Hepatocyte (in vitro differentiated cells): ENCODE measurements around the gene PKN1. TPM values are rescaled to one million over a fixed set of nuclear protein-coding genes. Genes with fewer than 3 reads are reported as not detected.
A peak's percentile ranks its signal among the peaks of the same experiment; 100 is the strongest.
"Not testable (repeated sequence)": the region's sequence is repeated elsewhere in the genome, so short reads cannot be mapped to it uniquely, and the experiment has no call there.

Experiments
- DNase-seq: peaks from one replicate; pipeline ENCODE4 v3.0.0-alpha.2; 2016; ENCODE audit warnings: low spot score
- H2AFZ ChIP-seq: fragments of 200-600 bp; sonication (generic); 2 replicates; pipeline ENCODE4 v1.6.0; 2016; ENCODE audit warnings: antibody characterized with exemption, mild to moderate bottlenecking
- H3K27ac ChIP-seq: fragments of 200-600 bp; sonication (generic); 2 replicates; pipeline ENCODE4 v1.5.1; 2016; ENCODE audit warnings: mild to moderate bottlenecking
- H3K27me3 ChIP-seq: fragments of 200-600 bp; sonication (generic); 2 replicates; pipeline ENCODE4 v1.6.1; 2016
- H3K36me3 ChIP-seq: fragments of 200-600 bp; sonication (generic); replicated peaks from 2 replicates; pipeline ENCODE4 v1.5.1; 2016; ENCODE audit warnings: low read depth; ENCODE audit not compliant: insufficient read depth
- H3K4me1 ChIP-seq: fragments of 200-600 bp; sonication (generic); 2 replicates; pipeline ENCODE4 v1.5.1; 2016; ENCODE audit warnings: mild to moderate bottlenecking, moderate library complexity; ENCODE audit not compliant: insufficient read depth
- H3K4me2 ChIP-seq: fragments of 200-600 bp; sonication (generic); 2 replicates; pipeline ENCODE4 v1.6.0; 2016
- H3K4me3 ChIP-seq: fragments of 200-600 bp; sonication (generic); 2 replicates; pipeline ENCODE4 v1.5.1; 2016; ENCODE audit warnings: mild to moderate bottlenecking
- H3K79me2 ChIP-seq: fragments of 200-600 bp; sonication (generic); 2 replicates; pipeline ENCODE4 v1.6.0; 2017; ENCODE audit warnings: mild to moderate bottlenecking
- H3K9me2 ChIP-seq: fragments of 200-600 bp; sonication (generic); replicated peaks from 2 replicates; pipeline ENCODE4 v1.6.0; 2017; ENCODE audit warnings: mild to moderate bottlenecking; ENCODE audit not compliant: insufficient read depth
- H3K9me3 ChIP-seq: fragments of 200-600 bp; sonication (generic); 2 replicates; pipeline ENCODE4 v1.5.1; 2016; ENCODE audit warnings: low read depth, mild to moderate bottlenecking
- H4K20me1 ChIP-seq: fragments of 200-600 bp; sonication (generic); 2 replicates; pipeline ENCODE4 v1.6.0; 2016; ENCODE audit warnings: mild to moderate bottlenecking; ENCODE audit not compliant: insufficient read depth, poor library complexity, severe bottlenecking
- CTCF ChIP-seq: fragments of 200-600 bp; sonication (generic); IDR thresholded peaks from 2 replicates; pipeline ENCODE4 v1.5.1; 2016; ENCODE audit warnings: antibody characterized with exemption, mild to moderate bottlenecking; ENCODE audit not compliant: poor library complexity
- EZH2 ChIP-seq: fragments of 200-600 bp; sonication (generic); IDR thresholded peaks from 2 replicates; pipeline ENCODE4 v1.6.1; 2016; ENCODE audit warnings: antibody characterized with exemption, mild to moderate bottlenecking, borderline replicate concordance
- EZH2phosphoT487 ChIP-seq: fragments of 200-600 bp; sonication (generic); IDR thresholded peaks from one replicate; pipeline ENCODE4 v1.6.1; 2018; ENCODE audit warnings: antibody characterized with exemption, mild to moderate bottlenecking, low read depth, moderate library complexity; ENCODE audit not compliant: unreplicated experiment, severe bottlenecking
- WGBS: methylation state at CpG from one replicate; pipeline ENCODE4 v1.1.6; 2016; ENCODE audit warnings: low lambda C conversion rate; ENCODE audit errors: missing lambda C conversion rate; 5-methylcytosine and 5-hydroxymethylcytosine counted together
- polyA plus RNA-seq: library from polyadenylated mRNA; unstranded; fragments of >200 nt; fragmentation: Nextera tagmentation; extraction: Ambion mirVana; gene quantifications from 2 replicates; pipeline ENCODE4 v1.2.1, GENCODE V29; 2016
- total RNA-seq: library from RNA; depleted of rRNA; stranded (reverse); fragments of >200 nt; gene quantifications from 2 replicates; pipeline ENCODE4 v1.2.3, GENCODE V29; 2014

Gene PKN1
- total and polyA plus RNA-seq, 2 experiments from 2014 or later = 57.4 to 83.3 TPM

DNA sequence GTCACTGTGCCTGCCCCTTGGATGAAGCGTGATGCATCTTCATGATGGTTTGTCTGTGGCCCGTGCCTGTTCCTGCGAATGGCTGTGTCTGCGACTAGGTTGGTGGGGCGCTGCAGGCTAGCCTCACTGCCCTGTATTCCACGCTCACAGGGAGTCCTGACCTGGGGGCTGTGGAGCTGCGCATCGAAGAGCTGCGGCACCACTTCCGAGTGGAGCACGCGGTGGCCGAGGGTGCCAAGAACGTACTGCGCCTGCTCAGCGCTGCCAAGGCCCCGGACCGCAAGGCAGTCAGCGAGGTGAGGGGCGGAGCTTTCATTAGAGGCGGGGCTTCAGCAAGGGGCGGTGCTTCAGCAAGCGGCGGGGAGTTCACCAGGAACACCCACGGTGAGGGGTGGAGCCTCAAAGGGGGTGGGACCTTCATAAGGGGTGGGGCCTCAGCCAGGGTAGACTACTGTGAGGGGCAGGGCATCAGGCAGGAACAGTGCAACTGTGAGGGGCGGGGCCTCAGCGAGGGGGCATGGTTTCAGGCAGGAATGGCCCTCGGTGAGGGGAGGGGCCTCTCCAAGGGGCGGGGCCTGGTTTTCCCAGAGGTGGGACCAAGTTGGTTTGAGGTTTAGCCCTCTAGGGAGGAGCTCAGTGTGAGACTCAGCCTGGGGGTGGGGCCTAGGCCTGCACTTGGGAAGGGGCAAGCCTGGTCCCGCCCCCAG, 17.2 kb downstream of the PKN1 start:
- H3K36me3 ChIP-seq = peaks cover 3% of the 10 kb centered on the region

GRCh38 chr19:14450876-14451275, 17.8 kb downstream of the PKN1 start:
- no peaks in the 10 kb centered on the region for H3K4me1 ChIP-seq
- H2AFZ ChIP-seq = no peak overlapping the region
- WGBS = 100% methylated on average over 9 of the region's 19 CpGs
- no peak overlapping the region for H3K4me2 ChIP-seq
- H3K9me2 ChIP-seq = no peaks in the 10 kb centered on the region
- no peaks in the 10 kb centered on the region for H4K20me1 ChIP-seq
- no peaks in the 10 kb centered on the region for H3K27me3 ChIP-seq
- no peak for DNase-seq
- no peaks in the 10 kb centered on the region for H3K9me3 ChIP-seq
- H3K4me3 ChIP-seq = no peak overlapping the region
- no peak overlapping the region for H3K27ac ChIP-seq
- no peak for TF ChIP-seq CTCF
- TF ChIP-seq EZH2phosphoT487 = no peak
- TF ChIP-seq EZH2 = no peak
- no peaks in the 10 kb centered on the region for H3K79me2 ChIP-seq
- H3K36me3 ChIP-seq = peaks cover 3% of the 10 kb centered on the region

More for the DNA sequence above, 17.2 kb downstream of the PKN1 start:
- DNase-seq = peak; percentile 37
- no peak overlapping the region for H2AFZ ChIP-seq
- H4K20me1 ChIP-seq = no peaks in the 10 kb centered on the region
- no peak overlapping the region for H3K4me3 ChIP-seq
- H3K9me2 ChIP-seq = no peaks in the 10 kb centered on the region
- no peaks in the 10 kb centered on the region for H3K27me3 ChIP-seq
- no peak overlapping the region for H3K4me2 ChIP-seq
- 98% methylated on average over 24 of the region's 30 CpGs for WGBS
- no peaks in the 10 kb centered on the region for H3K4me1 ChIP-seq
- H3K27ac ChIP-seq = no peak overlapping the region
- H3K9me3 ChIP-seq = no peaks in the 10 kb centered on the region
- TF ChIP-seq EZH2phosphoT487 (no peak), CTCF (no peak), EZH2 (no peak)
- no peaks in the 10 kb centered on the region for H3K79me2 ChIP-seq

GRCh38 chr19:14452303-14452702, 19.2 kb downstream of the PKN1 start:
- H3K27me3 ChIP-seq, H3K36me3 ChIP-seq, H3K4me2 ChIP-seq, H3K27ac ChIP-seq, DNase-seq, H2AFZ ChIP-seq, H3K9me3 ChIP-seq, H3K4me3 ChIP-seq, H4K20me1 ChIP-seq, H3K9me2 ChIP-seq, H3K4me1 ChIP-seq, H3K79me2 ChIP-seq: not testable (repeated sequence)
- WGBS = 100% methylated on average over 3 of the region's 3 CpGs

- Histone ChIP-seq H2AFZ (no peak overlapping the region), H3K4me2 (no peak overlapping the region), H3K27ac (no peak overlapping the region), H3K27me3 (no peaks in the 10 kb centered on the region), H3K4me1 (no peaks in the 10 kb centered on the region), H3K4me3 (no peak overlapping the region), H3K9me2 (no peaks in the 10 kb centered on the region), H3K36me3 (peaks cover under 1% of the 10 kb centered on the region), H3K79me2 (no peaks in the 10 kb centered on the region), H4K20me1 (no peaks in the 10 kb centered on the region), H3K9me3 (no peaks in the 10 kb centered on the region)
- DNase-seq = no peak
- WGBS = 80% methylated on average over 5 of the region's 5 CpGs
- TF ChIP-seq EZH2phosphoT487 = no peak
- no peak for TF ChIP-seq CTCF
- TF ChIP-seq EZH2 = no peak
These were observed 26.6 kb downstream of the PKN1 start for GRCh38 chr19:14459703-14460102.
